ENCODE results near the gene ANXA11.
"Not testable (repeated sequence)": the region's sequence is repeated elsewhere in the genome, so short reads cannot be mapped to it uniquely, and the experiment has no call there.

ANXA11 gene

GRCh38 chr10:80145406-80146308 lies 59.7 kb downstream of the ANXA11 start:
- H3K27ac Mint-ChIP-seq; H3K27me3 Mint-ChIP-seq; H3K9me3 Mint-ChIP-seq; H3K4me3 Mint-ChIP-seq; intact Hi-C loops (cut with micrococcal nuclease): not testable (repeated sequence)
- peaks cover 26% of the 10 kb centered on the region for H3K4me1 Mint-ChIP-seq (ENCODE audit: low read depth)
- peaks cover 32% of the 10 kb centered on the region for H3K36me3 Mint-ChIP-seq (ENCODE audit: low read depth)

- intact Hi-C loops (cut with micrococcal nuclease): loop anchor here (1.0 kb wide), 1 partner anchor 78 kb away; no protein-coding TSS in a partner anchor
- H3K4me1 Mint-ChIP-seq (ENCODE audit: low read depth): peaks cover 22% of the 10 kb centered on the region
- peak overlapping the region; percentile 33 for H3K27ac Mint-ChIP-seq
- peaks cover 22% of the 10 kb centered on the region for H3K36me3 Mint-ChIP-seq (ENCODE audit: low read depth)
- peaks cover 6% of the 10 kb centered on the region for H3K27me3 Mint-ChIP-seq
- H3K4me3 Mint-ChIP-seq: no peak overlapping the region
- H3K9me3 Mint-ChIP-seq: no peaks in the 10 kb centered on the region
Measured at GRCh38 chr10:80144696-80145131, 60.6 kb downstream of the ANXA11 start.

- Mint-ChIP-seq H3K27ac (peak overlapping the region; percentile 33), H3K27me3 (peaks cover 6% of the 10 kb centered on the region), H3K4me1 (ENCODE audit: low read depth) (peaks cover 16% of the 10 kb centered on the region), H3K9me3 (no peaks in the 10 kb centered on the region), H3K36me3 (ENCODE audit: low read depth) (peaks cover 17% of the 10 kb centered on the region), H3K4me3 (no peak overlapping the region)
- intact Hi-C loops (cut with micrococcal nuclease): loop anchor here (1.0 kb wide), 1 partner anchor 78 kb away; no protein-coding TSS in a partner anchor
Measured at GRCh38 chr10:80144067-80144695, 61.2 kb downstream of the ANXA11 start.

- Mint-ChIP-seq H3K27me3 (peaks cover 6% of the 10 kb centered on the region), H3K4me3 (no peak overlapping the region), H3K9me3 (no peaks in the 10 kb centered on the region), H3K36me3 (ENCODE audit: low read depth) (no peaks in the 10 kb centered on the region), H3K4me1 (ENCODE audit: low read depth) (peaks cover 14% of the 10 kb centered on the region), H3K27ac (no peak overlapping the region)
- intact Hi-C loops (cut with micrococcal nuclease): no loop called here
Measured at GRCh38 chr10:80141696-80142460, 63.5 kb downstream of the ANXA11 start.

- no peak overlapping the region for H3K27ac Mint-ChIP-seq
Measured at GRCh38 chr10:80140251-80140650, 65.1 kb downstream of the ANXA11 start.

GRCh38 chr10:80139265-80139664 lies 66.1 kb downstream of the ANXA11 start:
- H3K27me3 Mint-ChIP-seq: peaks cover 14% of the 10 kb centered on the region
- H3K9me3 Mint-ChIP-seq: no peaks in the 10 kb centered on the region
- H3K4me1 Mint-ChIP-seq (ENCODE audit: low read depth): peaks cover under 1% of the 10 kb centered on the region
- no peak overlapping the region for H3K27ac Mint-ChIP-seq
- H3K4me3 Mint-ChIP-seq: no peak overlapping the region
- H3K36me3 Mint-ChIP-seq (ENCODE audit: low read depth): no peaks in the 10 kb centered on the region
- intact Hi-C loops (cut with micrococcal nuclease): no loop called here

More at GRCh38 chr10:80140251-80140650, 65.1 kb downstream of the ANXA11 start:
- peaks cover 9% of the 10 kb centered on the region for H3K4me1 Mint-ChIP-seq (ENCODE audit: low read depth)
- no peaks in the 10 kb centered on the region for H3K9me3 Mint-ChIP-seq
- peaks cover 10% of the 10 kb centered on the region for H3K27me3 Mint-ChIP-seq
- H3K36me3 Mint-ChIP-seq (ENCODE audit: low read depth): no peaks in the 10 kb centered on the region
- no peak overlapping the region for H3K4me3 Mint-ChIP-seq
- intact Hi-C loops (cut with micrococcal nuclease): no loop called here

- Mint-ChIP-seq H3K9me3 (no peaks in the 10 kb centered on the region), H3K4me3 (no peak overlapping the region), H3K36me3 (ENCODE audit: low read depth) (no peaks in the 10 kb centered on the region), H3K27me3 (peaks cover 25% of the 10 kb centered on the region), H3K27ac (no peak overlapping the region), H3K4me1 (ENCODE audit: low read depth) (peaks cover 4% of the 10 kb centered on the region)
- intact Hi-C loops (cut with micrococcal nuclease): no loop called here
Measured at GRCh38 chr10:80137920-80138319, 67.4 kb downstream of the ANXA11 start.

- Mint-ChIP-seq H3K9me3 (no peaks in the 10 kb centered on the region), H3K36me3 (ENCODE audit: low read depth) (no peaks in the 10 kb centered on the region), H3K27ac (no peak overlapping the region), H3K27me3 (peaks cover 31% of the 10 kb centered on the region), H3K4me3 (no peak overlapping the region), H3K4me1 (ENCODE audit: low read depth) (peaks cover 9% of the 10 kb centered on the region)
- intact Hi-C loops (cut with micrococcal nuclease): no loop called here
Measured at GRCh38 chr10:80137031-80137862, 68.1 kb downstream of the ANXA11 start.

- intact Hi-C loops (cut with micrococcal nuclease): no loop called here
- Mint-ChIP-seq H3K4me1 (ENCODE audit: low read depth) (peaks cover 9% of the 10 kb centered on the region), H3K4me3 (no peak overlapping the region), H3K27me3 (peaks cover 37% of the 10 kb centered on the region), H3K27ac (no peak overlapping the region), H3K36me3 (ENCODE audit: low read depth) (no peaks in the 10 kb centered on the region), H3K9me3 (no peaks in the 10 kb centered on the region)
Measured at GRCh38 chr10:80136134-80136571, 69.2 kb downstream of the ANXA11 start.

GRCh38 chr10:80133687-80134086 lies 71.7 kb downstream of the ANXA11 start:
- H3K9me3 Mint-ChIP-seq; H3K4me1 Mint-ChIP-seq (ENCODE audit: low read depth); intact Hi-C loops (cut with micrococcal nuclease); H3K4me3 Mint-ChIP-seq; H3K27ac Mint-ChIP-seq; H3K36me3 Mint-ChIP-seq (ENCODE audit: low read depth): not testable (repeated sequence)
- peaks cover 42% of the 10 kb centered on the region for H3K27me3 Mint-ChIP-seq

- Mint-ChIP-seq H3K27ac (no peak overlapping the region), H3K4me1 (ENCODE audit: low read depth) (peaks cover 9% of the 10 kb centered on the region), H3K36me3 (ENCODE audit: low read depth) (no peaks in the 10 kb centered on the region), H3K4me3 (no peak overlapping the region), H3K27me3 (peaks cover 42% of the 10 kb centered on the region), H3K9me3 (no peaks in the 10 kb centered on the region)
- intact Hi-C loops (cut with micrococcal nuclease): no loop called here
Measured at GRCh38 chr10:80133206-80133605, 72.1 kb downstream of the ANXA11 start.

- H3K27me3 Mint-ChIP-seq: peaks cover 42% of the 10 kb centered on the region
- H3K9me3 Mint-ChIP-seq: no peaks in the 10 kb centered on the region
- no peak within 1 kb of the TSS for H3K27ac Mint-ChIP-seq
- intact Hi-C loops (cut with micrococcal nuclease): no loop called here
- peaks cover 9% of the 10 kb centered on the region for H3K4me1 Mint-ChIP-seq (ENCODE audit: low read depth)
- H3K36me3 Mint-ChIP-seq (ENCODE audit: low read depth): no peaks in the 10 kb centered on the region
- H3K4me3 Mint-ChIP-seq: peak within 1 kb of the TSS; percentile 1
Measured at GRCh38 chr10:80132299-80133139, 72.8 kb downstream of the ANXA11 start, which contains the start of gene PLAC9. Gene PLAC9 (plus strand): TSS chr10:80132730. CDS start chr10:80132763, 33 bp downstream.
